DOHH2 (cell line): ENCODE results near the gene PEX1.

Experiments
- EZH2phosphoT487 ChIP-seq: fragments of 200-600 bp; sonication (generic); IDR thresholded peaks from 2 replicates; pipeline ENCODE4 v1.6.1; 2017; ENCODE audit warnings: borderline replicate concordance, mild to moderate bottlenecking, antibody characterized with exemption, low read length, moderate library complexity, mixed read lengths
- TF ChIP-seq, protein P1 (sequence below): fragments of 200-600 bp; sonication (generic); IDR thresholded peaks from one replicate; pipeline ENCODE4 v1.5.1; 2014; ENCODE audit warnings: antibody characterized with exemption, mild to moderate bottlenecking, low read depth, low read length; ENCODE audit not compliant: poor library complexity, severe bottlenecking

DNA sequence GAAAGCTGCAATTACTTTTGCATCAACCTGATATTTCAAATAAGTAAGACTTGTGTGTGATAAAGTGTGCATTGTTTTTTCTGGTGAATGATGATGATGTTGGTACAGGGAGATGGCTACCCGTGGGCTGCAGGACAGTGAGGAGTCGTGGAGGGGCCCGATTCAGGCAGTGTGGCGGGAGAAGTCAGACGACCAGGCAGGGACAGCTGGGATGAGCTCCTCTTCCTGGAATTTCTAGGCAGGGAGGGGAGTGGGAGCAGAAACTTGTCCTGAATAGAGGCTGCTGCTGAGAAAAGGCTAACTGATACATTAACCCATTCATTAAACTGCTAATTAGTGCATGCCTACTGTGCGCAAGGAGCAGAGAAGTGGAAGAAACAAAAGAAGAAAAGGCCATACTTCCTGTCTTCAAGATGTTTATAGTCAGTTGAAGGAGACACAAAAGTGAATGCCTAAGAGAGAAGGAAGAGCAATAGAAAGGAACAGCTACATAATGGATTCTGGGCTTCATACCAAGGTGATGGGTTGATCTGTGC lies 90.3 kb downstream of the PEX1 start:
- TF ChIP-seq, protein P1, sequence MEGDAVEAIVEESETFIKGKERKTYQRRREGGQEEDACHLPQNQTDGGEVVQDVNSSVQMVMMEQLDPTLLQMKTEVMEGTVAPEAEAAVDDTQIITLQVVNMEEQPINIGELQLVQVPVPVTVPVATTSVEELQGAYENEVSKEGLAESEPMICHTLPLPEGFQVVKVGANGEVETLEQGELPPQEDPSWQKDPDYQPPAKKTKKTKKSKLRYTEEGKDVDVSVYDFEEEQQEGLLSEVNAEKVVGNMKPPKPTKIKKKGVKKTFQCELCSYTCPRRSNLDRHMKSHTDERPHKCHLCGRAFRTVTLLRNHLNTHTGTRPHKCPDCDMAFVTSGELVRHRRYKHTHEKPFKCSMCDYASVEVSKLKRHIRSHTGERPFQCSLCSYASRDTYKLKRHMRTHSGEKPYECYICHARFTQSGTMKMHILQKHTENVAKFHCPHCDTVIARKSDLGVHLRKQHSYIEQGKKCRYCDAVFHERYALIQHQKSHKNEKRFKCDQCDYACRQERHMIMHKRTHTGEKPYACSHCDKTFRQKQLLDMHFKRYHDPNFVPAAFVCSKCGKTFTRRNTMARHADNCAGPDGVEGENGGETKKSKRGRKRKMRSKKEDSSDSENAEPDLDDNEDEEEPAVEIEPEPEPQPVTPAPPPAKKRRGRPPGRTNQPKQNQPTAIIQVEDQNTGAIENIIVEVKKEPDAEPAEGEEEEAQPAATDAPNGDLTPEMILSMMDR = no peak
- no peak for TF ChIP-seq EZH2phosphoT487
